Right renal pelvis (tissue), 4 donors: ENCODE data around the gene P2RX7. TPM values are rescaled to one million over a fixed set of nuclear protein-coding genes. Genes with fewer than 3 reads are reported as not detected.
"Not testable (repeated sequence)": the region's sequence is repeated elsewhere in the genome, so short reads cannot be mapped to it uniquely, and the experiment has no call there.

ENCODE experiments used
- DNase-seq, 4 donors: peaks; one replicate each; pipeline ENCODE4 v3.0.0-alpha.2; 2013; ENCODE audit warnings: low read depth in 4 of 4, low spot score in 3 of 4, missing footprints in 1 of 4
- polyA plus RNA-seq, 4 donors: library from polyadenylated mRNA; unstranded; fragments of 120-200 nt; gene quantifications; one replicate each; pipeline ENCODE4 v1.2.1, GENCODE V29; 2013; ENCODE audit not compliant: insufficient read length in 4 of 4

The P2RX7 gene
- polyA plus RNA-seq, 4 donors = 0.71 to 0.99 (median 0.85) TPM

DNA sequence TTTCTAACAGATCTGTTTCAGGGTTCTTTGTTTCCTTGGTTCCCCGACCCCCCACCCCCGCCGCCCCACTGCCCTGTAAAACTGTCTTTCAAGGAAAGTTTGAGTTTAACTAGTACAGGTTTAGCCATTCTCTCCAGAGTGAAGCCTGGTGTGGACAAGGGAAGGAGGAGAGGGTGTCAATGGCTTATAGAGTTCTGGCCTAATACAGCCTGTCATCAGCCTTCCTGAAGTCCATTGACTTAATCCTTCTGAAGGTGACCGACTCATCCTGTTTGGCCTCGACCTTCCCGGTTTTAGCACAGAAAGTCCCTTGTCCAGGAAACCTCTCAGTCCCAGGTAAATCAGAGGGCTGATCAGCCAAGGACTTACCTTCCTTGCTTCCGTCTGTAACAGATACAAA lies 66.3 kb downstream of the P2RX7 start:
- no peak for DNase-seq

- DNase-seq = not testable (repeated sequence)
These were observed 68.5 kb downstream of the P2RX7 start for GRCh38 chr12:121201140-121201539.

DNA sequence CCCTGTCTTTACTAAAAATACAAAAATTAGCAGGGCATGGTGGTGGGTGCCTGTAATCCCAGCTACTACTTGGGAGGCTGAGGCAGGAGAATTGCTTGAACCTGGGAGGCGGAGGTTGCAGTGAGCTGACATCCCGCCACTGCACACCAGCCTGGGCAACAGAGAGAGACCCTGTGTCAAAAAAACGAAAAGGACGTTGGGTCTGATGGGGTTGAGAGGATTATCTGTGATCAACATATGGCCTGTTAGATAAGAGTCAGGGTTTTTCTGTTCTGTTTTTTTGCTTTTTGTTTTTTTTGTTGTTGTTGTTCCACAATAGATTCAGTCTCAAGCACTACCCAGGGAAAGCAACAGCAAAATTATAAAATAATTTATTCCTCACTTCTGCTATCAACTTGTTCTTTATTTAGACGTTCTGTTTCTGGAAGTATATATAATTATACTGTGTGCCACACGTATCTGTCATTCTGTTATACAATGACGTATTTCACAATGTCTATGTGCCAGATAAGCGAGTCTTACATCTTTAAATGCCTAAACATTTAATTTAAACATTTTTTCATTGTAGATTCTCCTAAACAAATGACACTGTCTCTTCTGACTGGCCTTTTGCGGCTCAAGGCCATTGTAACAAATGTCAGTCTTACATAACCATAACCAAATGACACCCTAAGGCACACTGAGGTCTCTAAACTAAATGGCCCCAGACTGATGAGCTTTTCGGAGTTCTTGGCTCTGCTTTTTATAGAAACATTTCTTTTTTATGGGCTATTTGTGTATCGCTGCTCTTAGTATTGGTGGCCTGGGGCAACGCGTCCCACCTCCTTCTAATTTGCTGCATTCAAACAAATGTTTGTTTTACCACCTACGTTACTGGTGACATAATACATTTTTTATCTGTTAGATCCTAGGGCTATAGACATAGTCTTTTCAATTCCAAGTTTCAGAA lies 70.0 kb downstream of the P2RX7 start:
- DNase-seq = no peak

GRCh38 chr12:121203482-121203881 lies 70.8 kb downstream of the P2RX7 start:
- no peak for DNase-seq

- DNase-seq = no peak
These were observed 72.8 kb downstream of the P2RX7 start for GRCh38 chr12:121205491-121205890.

- DNase-seq = not testable (repeated sequence)
These were observed 75.9 kb downstream of the P2RX7 start for GRCh38 chr12:121208571-121208970.

GRCh38 chr12:121209221-121209620 lies 76.5 kb downstream of the P2RX7 start:
- no peak for DNase-seq

DNA sequence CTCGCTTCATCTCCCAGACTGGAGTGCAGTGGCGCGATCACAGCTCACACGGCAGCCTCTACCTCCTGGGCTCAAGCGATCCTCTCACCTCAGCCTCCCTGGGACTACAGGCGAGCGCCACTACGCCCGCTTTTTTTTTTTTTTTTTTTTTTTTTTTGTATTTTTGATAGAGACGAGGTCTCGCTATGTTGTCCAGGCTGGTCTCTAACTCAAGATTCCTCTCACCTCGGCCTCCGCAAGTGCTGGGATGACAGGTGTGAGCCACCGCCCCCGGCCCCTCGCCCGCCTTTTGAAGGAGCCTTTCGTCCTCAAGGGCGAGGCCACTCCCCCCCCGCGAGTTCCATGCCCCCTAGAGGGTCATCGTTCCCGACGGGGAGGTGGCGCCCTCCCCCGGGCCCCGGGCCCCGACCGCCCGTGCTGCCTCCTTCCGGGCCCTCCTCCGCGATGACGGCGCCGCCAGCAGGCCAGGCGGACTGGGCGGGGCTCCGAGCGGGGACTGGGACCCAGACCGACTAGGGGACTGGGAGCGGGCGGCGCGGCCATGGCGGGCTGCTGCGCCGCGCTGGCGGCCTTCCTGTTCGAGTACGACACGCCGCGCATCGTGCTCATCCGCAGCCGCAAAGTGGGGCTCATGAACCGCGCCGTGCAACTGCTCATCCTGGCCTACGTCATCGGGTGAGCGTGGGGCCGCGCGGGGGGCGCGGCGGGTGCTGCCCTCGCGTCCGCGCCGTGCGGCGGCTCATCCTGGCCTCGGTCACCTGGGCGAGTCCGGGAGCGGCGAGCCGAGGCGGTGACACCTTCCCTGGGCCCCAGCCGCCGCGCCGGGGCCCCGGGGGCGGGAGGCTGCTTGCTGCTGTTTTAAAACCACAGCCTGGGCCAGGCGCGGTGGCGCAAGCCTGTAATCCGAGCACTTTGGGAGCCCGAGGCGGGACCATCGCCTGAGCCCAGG lies 77.2 kb downstream of the P2RX7 start, which contains the start of gene P2RX4:
TSS of gene P2RX4 (plus strand) at position 506 of the 949 bp plus-strand sequence. CDS start at position 542, 36 bp downstream.
- DNase-seq = peak in 3 of 4 donors; percentile 56 to 77 (median 62)

- DNase-seq = no peak
These were observed 80.2 kb downstream of the P2RX7 start for GRCh38 chr12:121212875-121213274.

- DNase-seq = no peak
These were observed 81.6 kb downstream of the P2RX7 start for GRCh38 chr12:121214166-121214777.

DNA sequence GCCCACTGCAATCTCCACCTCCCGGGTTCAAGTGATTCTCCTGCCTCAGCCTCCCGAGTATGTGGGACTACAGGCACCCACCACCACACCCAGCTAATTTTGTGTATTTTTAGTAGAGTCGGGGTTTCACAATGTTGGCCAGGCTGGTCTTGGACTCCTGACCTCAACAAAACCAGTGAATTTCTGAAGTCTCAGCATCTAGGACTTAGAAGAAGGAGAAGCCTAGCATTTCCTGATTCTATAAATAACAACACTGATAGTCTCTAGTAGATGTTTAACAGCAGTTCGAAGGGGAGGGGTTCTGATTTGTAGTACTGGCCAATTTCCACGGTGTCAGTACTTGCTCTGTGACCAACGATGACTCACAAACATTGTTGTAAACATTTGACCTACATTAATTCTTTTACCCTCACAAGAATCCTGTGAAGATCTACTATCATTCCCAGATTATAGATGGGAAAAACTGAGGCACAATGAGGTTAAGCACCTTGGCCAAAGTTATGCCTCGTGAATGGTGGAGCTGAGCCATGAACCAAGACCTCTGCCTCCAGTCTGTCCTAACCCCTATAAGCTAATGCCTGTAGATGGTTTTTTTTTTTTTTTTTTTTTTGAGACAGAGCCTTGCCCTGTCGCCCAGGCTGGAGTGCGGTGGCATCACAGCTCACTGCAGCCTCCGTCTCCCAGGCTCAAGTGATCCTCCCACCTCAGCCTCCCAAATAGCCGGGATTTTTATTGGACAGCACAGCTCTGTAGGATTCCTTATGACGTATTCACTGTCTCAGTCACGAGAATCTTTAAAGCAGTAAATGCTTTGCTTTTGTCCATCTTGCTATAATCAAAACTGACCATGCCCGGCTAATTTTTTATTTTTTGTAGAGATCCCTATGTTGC lies 82.4 kb downstream of the P2RX7 start:
- no peak for DNase-seq

DNA sequence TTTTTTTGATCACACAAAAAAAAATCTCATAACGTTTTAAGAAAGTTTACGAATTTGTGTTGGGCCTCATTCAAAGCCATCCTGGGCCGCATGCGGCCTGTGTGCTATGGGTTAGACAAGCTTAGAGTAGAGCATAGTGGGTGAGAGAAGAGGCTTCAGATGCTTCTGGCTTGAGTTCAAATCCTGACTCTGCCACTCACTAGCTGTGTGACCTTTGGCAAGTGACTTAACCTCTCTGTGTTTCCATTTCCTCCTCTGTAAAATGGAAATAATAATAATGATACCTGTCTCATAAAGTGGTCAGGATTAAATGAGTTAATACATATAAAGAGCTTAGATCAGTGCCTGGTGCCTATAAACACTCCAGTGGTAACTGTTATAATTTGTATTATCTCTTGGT lies 83.4 kb downstream of the P2RX7 start:
- no peak for DNase-seq

GRCh38 chr12:121217063-121217462 lies 84.4 kb downstream of the P2RX7 start:
- DNase-seq = no peak

DNA sequence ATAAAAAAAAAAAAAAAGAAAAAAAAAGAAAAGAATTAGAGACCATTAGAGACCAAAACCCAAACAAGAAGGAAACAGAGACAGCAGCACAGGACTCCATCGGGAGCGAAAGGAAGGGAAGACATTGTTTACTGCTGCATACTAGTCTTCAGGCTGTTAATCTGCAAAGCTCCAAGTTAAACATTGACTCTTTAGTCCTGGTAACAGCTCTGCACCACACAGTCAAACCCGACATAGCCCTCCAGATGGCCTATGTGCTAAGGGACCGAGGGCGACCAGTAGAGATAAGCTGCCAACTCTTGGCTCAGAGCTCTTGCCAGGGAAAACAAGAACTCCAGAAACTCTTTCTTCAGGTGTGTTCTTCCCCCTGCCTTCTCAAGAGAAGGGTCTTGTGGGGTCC lies 85.1 kb downstream of the P2RX7 start:
- DNase-seq = no peak

DNA sequence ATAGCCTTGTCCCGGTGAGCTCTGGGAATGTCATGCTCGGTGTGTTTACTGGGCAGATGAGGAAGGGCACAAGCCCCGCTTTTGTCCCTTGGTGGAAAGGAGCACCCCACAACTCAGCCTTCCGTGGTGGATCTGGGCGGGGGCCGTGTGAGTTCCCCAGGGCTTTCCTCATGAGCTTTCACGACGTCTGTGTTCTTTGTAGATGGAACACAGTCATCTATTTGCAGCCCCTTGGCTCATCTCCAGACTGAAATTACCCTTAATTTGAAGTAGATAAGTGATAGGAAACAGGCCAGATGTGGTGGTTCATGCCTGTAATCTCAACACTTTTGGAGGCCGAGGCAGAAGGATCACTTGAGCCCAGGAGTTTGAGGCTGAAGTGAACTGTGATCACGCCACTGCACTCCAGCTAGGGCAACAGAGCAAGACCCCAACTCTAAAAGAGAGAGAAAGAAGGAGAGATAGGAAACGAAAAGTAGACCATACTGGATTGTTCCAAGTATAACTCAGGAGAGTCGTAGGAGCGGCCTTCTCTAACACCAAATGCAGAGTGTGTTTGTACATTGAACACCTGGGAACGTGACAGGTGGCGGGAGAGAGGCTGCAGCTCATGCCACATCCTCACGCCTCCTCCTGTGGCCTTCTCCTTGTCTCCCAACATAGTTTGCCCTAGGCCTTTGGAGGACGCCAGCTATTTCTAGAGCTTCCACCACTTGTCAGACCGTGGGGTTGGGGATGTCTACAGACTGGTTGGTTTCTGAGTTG lies 86.1 kb downstream of the P2RX7 start:
- no peak for DNase-seq

- DNase-seq = no peak
These were observed 86.8 kb downstream of the P2RX7 start for GRCh38 chr12:121219353-121219986.

DNA sequence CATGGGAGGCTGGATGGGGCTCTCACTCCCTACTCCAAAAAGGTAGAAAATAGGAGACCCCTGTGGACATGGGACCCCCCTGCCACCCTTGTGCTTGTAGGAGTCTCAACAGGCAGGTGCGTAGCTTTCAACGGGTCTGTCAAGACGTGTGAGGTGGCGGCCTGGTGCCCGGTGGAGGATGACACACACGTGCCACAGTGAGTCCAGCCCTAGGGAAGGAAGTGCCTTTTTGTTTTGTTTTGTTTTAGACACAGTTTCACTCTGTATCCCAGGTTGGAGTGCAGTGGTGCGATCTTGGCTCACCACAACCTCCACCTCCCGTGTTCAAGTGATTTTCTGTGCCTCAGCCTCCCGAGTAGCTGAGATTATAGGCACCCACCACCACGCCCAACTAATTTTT lies 90.2 kb downstream of the P2RX7 start:
- no peak for DNase-seq
